Endometrial microvascular endothelial cells (primary cell): Measurements from ENCODE around the gene REPS2. TPM values are rescaled to one million over a fixed set of nuclear protein-coding genes. Genes with fewer than 3 reads are reported as not detected.

Source experiments
- in situ Hi-C: cut with HindIII; loops from 2 replicates; pipeline ENCODE4 v1.10.0; 2017; ENCODE audit warnings: low sequenced_read_pairs, low pct_unique_long_range_greater_than_20kb; ENCODE audit errors: inconsistent ontology term
- total RNA-seq: library from RNA; depleted of rRNA; stranded (reverse); fragments of >200 nt; gene quantifications from one replicate; pipeline ENCODE4 v1.2.3, GENCODE V29; 2015; ENCODE audit errors: inconsistent ontology term

The REPS2 gene
- total RNA-seq, 1 donor from 2014 or later = 1.9 TPM

DNA sequence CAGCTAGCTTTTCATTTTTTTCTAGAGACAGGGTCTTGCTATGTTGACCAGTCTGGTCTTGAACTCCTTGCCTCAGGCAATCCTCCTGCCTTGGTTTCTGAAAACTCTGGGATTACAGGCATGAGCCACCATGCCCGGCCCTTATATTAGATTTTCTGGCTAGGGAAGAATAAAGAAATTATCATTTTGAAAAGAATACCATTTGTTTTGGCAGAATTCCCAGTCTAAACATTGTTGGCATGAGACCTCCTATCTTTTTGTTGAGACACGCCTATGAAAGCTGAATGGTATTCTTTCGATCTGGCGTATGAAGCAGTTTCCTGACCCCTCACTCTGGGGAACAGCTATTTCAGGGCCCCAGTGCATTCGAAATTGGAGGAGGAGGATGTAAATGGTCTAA is 107.0 kb downstream of the REPS2 start:
- in situ Hi-C loops = no loop called here

DNA sequence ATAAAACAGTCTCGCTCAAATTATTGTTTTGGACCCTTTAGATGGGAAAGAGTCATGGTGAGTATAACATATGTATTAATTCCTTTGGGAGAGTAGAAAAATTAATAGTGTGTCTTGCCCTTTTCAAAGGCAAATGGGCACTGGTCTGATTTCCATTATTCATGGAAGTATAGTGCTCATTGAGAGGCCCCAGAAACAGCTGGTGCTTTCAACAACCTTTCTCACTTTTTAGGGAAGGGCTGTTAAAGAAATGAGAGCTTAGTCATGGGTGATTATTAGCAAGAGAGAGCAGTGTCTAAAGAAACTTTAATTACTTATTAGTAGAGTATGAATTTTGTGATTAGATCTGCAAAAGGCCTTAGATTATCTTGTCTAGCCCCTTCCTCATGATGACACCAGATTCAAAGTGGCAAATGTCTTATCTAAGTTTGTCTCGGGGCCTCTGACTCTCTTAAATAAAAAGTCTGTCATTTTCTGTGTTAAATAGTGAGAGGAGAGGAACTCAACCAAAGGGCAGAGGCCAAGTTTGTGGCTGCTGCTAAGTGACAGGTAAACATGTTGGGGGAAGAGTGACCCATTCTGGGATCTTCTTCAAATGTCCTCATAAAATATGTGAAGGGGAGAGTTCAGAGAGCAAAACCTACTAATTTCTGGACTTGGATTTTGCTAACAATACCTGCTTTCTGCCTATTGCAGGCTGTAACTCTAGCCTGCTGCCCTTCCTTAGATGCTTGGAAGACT is 110.6 kb downstream of the REPS2 start:
- in situ Hi-C loops = no loop called here

- in situ Hi-C loops = no loop called here
Observed at GRCh38 chrX:17062065-17062464, 115.6 kb downstream of the REPS2 start.

DNA sequence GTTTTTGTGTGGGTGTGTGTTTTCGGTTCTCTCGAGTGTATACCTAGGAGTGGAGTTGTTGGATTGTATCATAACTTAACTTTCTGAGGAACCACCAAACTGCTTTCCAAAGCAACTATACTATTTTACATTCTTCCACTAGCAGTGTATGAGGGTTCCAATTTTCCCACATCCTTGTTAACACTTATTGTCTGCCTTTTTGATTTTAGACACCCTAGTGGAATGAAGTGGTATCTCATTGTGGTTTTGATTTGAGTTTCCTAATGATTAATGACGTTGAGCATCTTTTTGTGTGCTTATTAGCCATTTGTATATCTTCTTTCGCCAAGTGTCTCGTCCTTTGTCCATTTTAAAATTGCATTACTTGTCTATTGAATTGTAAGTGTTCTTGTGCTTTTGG is 118.6 kb downstream of the REPS2 start:
- in situ Hi-C loops = no loop called here

GRCh38 chrX:17067534-17067933 is 121.1 kb downstream of the REPS2 start:
- in situ Hi-C loops = no loop called here

DNA sequence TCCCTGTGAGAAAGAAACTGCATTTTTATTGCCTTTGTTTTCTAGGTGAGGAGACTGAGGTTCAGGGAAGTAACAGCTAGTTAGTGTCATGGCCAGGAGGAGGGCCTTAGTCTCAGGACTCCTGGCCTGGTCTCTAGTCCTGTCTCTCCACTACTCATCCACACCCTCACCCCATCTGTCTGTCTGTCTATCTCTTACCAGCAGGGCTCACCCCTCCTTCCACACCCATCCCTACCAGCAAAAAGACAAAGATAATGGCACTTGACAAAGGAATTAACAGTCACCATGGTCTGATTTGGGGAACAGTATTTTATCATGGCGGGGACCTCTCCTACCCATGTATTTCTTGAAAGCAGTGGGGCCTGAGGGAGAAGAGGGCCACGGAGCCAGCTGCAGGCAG is 125.8 kb downstream of the REPS2 start:
- in situ Hi-C loops = no loop called here

- in situ Hi-C loops = no loop called here
Observed at GRCh38 chrX:17072721-17073230, 126.3 kb downstream of the REPS2 start.

- in situ Hi-C loops = no loop called here
Observed at GRCh38 chrX:17075004-17075403, 128.5 kb downstream of the REPS2 start.

DNA sequence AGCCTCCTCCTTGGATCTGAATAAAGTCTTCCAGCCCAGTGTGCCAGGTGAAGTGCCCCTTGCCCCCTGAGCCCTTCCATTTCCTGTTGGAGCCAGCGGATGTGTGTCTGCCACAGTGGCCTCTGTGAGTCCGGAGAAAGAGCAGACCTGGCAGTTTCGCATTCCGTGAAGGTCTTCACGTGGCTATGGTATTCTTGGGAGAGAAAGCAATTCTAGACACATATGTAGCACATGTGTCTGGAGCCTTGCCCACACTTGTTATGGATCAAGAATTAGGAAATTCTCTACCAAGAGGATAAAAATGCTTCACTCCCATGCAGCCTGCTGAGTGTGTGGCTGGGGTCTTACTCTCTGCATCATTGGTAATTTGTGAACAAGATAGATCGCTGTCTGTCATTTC is 130.9 kb downstream of the REPS2 start:
- in situ Hi-C loops = no loop called here

DNA sequence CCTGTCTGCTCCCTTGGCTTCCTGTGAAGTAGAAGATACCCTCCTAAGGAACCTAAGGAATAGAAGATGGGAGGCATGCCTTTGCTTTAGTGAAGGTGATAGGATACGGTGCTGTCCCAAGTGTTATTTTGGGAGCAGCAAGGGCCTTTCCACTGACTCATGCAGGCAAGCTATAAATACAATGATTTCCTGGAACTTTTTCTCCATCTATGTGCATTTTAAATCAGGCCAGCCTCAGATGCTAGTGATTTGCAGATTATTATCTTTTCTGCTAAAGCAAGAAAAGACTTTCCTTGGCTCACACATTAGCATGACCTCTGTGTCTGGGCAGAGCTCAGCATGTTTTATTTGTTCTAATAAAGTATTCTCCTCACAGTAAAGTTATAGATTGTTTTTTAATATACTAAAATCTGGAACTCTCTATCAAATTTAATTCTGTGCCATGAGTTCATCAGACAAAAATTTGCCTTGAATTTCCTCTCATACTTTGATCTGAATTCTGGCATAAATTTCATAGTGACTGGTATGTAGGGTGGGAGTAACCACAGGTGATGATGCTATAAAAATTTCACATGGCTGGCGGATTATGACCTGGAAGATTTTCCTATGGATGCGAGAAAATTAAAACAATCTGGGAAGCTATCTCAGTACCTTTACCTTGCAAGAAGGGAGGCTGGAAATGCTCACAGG is 131.7 kb downstream of the REPS2 start:
- in situ Hi-C loops = no loop called here

- in situ Hi-C loops = no loop called here
Observed at GRCh38 chrX:17081511-17081910, 135.1 kb downstream of the REPS2 start.

DNA sequence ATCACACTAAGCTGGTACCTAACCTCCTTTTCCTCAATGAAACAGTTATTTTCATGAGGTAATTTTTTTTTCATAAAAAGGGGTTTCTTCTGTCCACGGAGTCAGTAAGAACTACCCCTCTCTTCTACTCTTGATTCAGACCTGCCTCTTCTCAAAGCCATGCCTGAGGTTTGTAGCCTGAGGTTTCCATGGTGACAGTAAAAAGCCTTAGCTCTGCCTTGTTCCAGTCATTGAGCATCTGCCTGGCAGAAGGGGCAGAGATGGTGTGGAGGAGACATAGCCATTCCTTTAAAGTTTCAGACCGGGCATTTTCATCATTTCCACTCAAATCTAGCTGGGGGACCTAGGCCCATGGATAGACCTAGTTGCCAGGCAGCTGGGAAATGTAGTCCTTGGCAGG is 135.5 kb downstream of the REPS2 start:
- in situ Hi-C loops = no loop called here

GRCh38 chrX:17082831-17083230 is 136.4 kb downstream of the REPS2 start:
- in situ Hi-C loops = no loop called here

GRCh38 chrX:17086317-17086716 is 139.9 kb downstream of the REPS2 start:
- in situ Hi-C loops = no loop called here

GRCh38 chrX:17095161-17095560 is 148.7 kb downstream of the REPS2 start:
- in situ Hi-C loops = no loop called here

DNA sequence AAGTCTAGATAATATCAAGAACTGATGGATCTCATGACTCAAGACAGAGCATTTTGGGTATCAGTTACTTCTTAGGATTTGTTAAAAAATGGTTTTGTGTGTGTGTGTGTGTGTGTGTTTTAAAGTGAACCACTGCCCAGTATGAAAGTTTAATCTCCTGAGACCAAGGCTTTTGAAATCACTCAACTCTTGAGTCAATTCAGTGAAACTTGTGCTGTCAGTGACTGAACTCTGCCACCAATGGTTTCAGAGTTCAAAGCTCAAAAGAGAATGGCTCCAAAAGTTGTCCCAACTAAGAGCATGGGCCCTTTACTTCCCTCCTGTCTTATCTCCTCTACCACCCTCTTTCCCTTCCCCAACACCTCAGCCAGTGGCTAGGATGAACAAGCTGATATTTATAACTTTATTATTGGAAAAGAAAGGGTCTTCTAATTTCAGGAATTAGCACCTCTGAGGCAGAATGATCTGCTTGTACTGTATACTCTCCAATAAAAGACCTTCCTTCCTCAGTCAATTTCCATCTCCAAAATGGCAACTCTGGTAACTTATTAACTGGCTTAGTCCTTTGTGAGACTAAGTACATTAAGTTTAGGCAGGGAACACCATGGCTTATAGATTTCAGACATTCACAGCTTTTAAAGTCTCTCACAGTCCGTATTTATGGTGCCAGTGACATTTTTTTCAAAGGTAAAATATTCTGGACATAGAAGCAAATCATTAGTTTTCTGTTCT is 152.2 kb downstream of the REPS2 start:
- in situ Hi-C loops = no loop called here

- in situ Hi-C loops = no loop called here
Observed at GRCh38 chrX:17104433-17104832, 158.0 kb downstream of the REPS2 start.

GRCh38 chrX:17120816-17121215 is 174.4 kb downstream of the REPS2 start:
- in situ Hi-C loops = no loop called here

- in situ Hi-C loops = no loop called here
Observed at GRCh38 chrX:17154001-17154400, 207.5 kb downstream of the REPS2 start.

GRCh38 chrX:17160975-17161374 is 214.5 kb downstream of the REPS2 start:
- in situ Hi-C loops = no loop called here
